Activated naive CD4-positive, alpha-beta T cell treated with anti-CD3 and anti-CD28 coated beads, Interleukin-2, amount 50 U/mL, for 72 hours (primary cell): ENCODE results near the gene C2CD2L. TPM values are rescaled to one million over a fixed set of nuclear protein-coding genes. Genes with fewer than 3 reads are reported as not detected.

Experiments used
- ATAC-seq, 2 donors: fragments of 150-1000 bp; cut with Tn5 transposase; 2 replicates each; pipeline ENCODE4 v1.10.0; 2021; ENCODE audit warnings: mild to moderate bottlenecking in 2 of 2, moderate library complexity in 2 of 2
- DNase-seq, 2 donors: peaks; one replicate each; pipeline ENCODE4 v3.0.0; 2021 to 2022; ENCODE audit warnings: low spot score in 2 of 2
- H3K27ac Mint-ChIP-seq, 2 donors: one replicate each; pipeline ENCODE4 v1.8.0; 2022; ENCODE audit warnings: mild to moderate bottlenecking in 2 of 2, mixed read lengths in 2 of 2
- H3K36me3 Mint-ChIP-seq, 2 donors: one replicate each; pipeline ENCODE4 v1.8.0; 2022; ENCODE audit warnings: mixed read lengths in 2 of 2
- H3K9me3 Mint-ChIP-seq, 2 donors: one replicate each; pipeline ENCODE4 v1.8.0; 2022; ENCODE audit warnings: mixed read lengths in 2 of 2
- total RNA-seq, 2 donors: library from RNA; stranded (reverse); gene quantifications; one replicate each; pipeline ENCODE4 v1.2.3, GENCODE V29; 2022

The C2CD2L gene
- total RNA-seq, 2 donors from 2014 or later = 19.1 to 43.2 TPM

DNA sequence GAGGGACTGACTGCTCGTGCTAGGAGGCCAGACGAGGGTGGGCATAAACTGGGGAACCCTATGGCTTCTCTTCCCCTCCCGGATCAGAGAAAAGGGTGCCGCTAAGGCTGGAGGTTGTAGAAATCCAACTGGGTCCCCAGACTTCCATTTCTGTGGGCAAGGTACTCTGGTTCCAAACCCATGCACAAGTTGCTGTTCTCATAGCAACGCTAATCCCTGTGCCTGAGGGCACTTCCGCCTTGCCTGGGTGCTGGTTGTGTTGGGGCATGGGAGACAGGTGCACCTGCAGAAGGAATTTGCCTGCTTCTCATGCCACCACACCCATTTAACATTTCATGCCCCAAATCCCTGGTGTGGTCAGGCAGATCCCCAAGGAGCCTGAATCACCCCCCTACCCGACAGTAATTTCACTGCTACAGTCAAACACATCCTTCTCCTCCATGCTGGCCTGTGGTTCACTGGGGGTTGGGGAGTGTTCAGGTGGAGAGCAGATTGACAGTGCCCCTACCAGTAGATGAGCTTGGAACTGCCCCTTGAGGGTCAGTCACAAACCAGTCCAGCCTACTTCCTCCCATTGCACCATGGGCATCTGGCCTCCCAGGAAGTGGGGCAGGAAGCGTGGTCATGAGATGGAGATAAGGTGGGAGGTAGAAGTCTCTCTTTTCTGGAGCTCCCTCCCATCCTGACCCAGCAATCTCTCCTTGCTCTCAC lies 1.2 kb downstream of the C2CD2L start:
- Mint-ChIP-seq H3K9me3 (no peaks in the 10 kb centered on the region), H3K27ac (peak overlapping the region; percentile 80 to 95)

DNA sequence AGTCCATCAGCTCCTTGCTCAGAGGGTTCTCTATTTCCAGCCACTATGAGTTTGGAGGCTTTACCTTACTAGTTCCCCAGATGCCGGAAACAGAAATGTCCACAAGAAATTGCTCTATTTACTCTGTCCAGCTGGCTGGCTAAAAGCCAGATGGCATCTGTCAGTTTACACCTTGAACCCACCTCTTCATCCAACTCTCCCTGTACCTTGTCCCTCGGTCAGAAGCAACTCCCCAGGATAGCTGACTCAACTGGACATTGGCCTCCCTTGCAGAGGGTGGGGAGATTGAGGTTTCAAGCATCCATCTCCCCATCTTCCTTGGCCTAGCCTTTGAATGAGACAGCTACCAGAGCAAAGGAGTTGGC lies 1.7 kb downstream of the C2CD2L start:
- H3K9me3 Mint-ChIP-seq = no peaks in the 10 kb centered on the region
- no peak for DNase-seq
- H3K36me3 Mint-ChIP-seq = peaks cover 19 to 36% of the 10 kb centered on the region in 2 donors
- H3K27ac Mint-ChIP-seq = peak overlapping the region; percentile 80 to 95
- ATAC-seq = no peak

More for the DNA sequence above, 1.2 kb downstream of the C2CD2L start:
- peaks cover 19 to 36% of the 10 kb centered on the region in 2 donors for H3K36me3 Mint-ChIP-seq
- peak in 1 of 2 donors; percentile 40 for DNase-seq
- ATAC-seq = peak; percentile 23 to 45

DNA sequence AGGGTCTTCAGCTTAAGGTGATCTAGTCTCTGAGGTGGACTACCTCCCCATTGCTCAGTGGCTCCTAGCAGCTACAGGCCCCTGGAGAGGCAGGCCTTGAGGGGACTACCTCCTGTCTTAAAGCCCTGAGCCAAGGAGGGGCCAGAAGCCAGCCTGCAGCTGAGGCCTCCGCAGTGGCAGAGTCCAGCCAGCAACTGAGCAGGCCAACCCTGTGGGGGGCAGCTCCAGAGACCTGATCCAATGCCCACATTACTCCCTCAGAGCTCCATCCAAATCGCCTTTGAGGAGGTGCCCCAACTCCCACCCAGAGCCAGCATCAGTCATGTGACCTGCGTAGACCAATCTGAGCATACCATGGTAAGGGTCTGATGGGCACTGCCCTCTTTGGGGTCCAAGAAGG lies 2.7 kb downstream of the C2CD2L start:
- Mint-ChIP-seq H3K36me3 (peaks cover 19 to 36% of the 10 kb centered on the region in 2 donors), H3K9me3 (no peaks in the 10 kb centered on the region), H3K27ac (peak overlapping the region in 1 of 2 donors; percentile 80)
- ATAC-seq (no peak), DNase-seq (no peak)

DNA sequence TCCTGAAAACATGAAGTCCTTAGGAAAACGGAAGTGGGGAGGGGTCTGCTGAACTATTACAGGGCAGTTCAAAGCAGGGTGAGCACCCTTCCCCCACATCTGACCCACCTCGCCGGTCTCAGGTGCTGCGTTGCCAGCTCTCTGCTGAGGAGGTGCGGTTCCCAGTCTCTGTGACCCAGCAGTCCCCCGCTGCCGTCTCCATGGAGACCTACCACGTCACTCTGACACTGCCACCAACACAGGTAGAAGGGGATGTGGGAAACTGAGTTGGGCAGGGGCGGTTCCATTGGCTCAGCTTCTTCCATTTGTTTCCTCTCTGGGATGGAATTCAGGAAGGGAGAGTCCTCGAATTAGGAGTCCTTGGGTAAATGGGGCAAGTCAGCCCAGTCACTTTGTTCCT lies 3.3 kb downstream of the C2CD2L start:
- no peak for ATAC-seq
- DNase-seq = no peak
- Mint-ChIP-seq H3K9me3 (no peaks in the 10 kb centered on the region), H3K27ac (peak overlapping the region; percentile 8 to 50), H3K36me3 (peaks cover 24 to 40% of the 10 kb centered on the region in 2 donors)

DNA sequence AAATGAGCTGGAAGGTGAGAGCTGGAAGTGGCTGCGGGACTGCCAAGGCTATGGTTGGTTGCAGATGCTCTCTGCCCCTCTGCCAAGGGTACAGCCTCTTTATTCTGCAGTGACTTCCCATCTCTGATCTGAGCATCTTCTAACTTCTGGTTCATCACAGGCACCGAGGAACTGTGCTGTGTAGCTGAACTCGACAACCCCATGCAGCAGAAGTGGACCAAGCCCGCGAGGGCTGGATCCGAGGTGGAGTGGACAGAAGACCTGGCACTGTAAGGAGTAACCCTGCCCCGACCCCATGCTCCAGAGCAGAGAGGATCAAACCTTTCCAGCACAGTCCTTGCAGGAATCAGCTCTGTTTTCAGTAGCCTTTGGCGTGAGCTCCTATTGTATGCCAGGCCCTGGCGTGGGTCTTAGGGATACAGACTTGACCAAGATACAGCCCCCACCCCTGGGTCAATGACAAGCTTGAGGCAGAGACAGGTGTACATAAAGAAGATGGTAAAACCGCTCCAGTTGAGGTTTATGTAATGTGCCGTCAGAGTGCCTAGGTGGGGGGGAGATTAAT lies 4.3 kb downstream of the C2CD2L start:
- H3K27ac Mint-ChIP-seq = peak overlapping the region in 1 of 2 donors; percentile 33
- no peak for DNase-seq
- H3K9me3 Mint-ChIP-seq = no peaks in the 10 kb centered on the region
- peaks cover 32 to 44% of the 10 kb centered on the region in 2 donors for H3K36me3 Mint-ChIP-seq
- ATAC-seq = no peak

DNA sequence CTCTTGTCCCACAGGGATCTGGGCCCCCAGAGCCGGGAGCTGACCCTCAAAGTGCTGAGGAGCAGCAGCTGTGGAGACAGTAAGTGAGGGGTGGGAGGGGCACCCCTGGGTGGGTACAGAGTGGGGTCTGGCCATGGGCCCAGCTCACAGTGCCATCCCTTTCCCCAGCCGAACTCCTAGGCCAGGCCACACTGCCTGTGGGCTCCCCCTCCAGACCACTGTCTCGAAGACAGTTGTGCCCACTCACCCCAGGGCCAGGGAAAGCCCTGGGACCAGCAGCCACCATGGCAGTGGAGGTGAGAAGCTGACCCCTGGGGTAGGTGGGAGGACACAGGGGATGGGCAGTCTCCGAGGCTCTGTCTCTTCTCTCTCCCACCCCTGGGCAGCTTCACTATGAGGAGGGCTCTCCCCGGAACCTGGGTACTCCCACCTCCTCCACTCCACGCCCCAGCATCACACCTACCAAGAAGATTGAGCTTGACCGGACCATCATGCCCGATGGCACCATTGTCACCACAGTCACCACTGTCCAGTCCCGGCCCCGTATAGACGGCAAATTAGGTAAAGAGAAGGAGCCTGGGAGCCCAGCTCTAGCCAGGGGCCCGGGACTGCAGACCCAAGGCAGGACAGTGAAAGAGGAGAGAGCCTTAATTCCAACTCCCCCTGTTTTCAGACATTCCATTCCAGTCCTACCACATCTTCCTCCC lies 5.3 kb downstream of the C2CD2L start:
- DNase-seq (no peak), ATAC-seq (no peak)
- H3K27ac Mint-ChIP-seq = peak overlapping the region; percentile 10 to 70
- no peaks in the 10 kb centered on the region for H3K9me3 Mint-ChIP-seq
- H3K36me3 Mint-ChIP-seq = peaks cover 42 to 46% of the 10 kb centered on the region in 2 donors

DNA sequence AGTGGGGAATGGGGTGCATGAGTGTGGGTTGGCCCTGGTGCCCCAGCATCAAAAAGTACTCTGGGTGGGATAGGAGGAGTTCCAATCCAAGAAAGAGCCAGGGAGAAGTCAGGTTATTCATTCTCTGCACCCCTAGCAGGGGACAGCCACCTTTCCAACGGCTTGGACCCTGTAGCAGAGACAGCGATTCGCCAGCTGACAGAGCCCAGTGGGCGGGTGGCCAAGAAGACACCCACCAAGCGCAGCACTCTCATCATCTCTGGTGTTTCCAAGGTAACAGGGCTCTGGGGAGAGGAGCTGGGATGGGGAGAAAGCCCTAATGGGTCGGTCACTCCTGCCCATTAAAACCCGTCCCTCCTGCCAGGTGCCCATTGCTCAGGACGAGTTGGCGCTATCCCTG lies 6.6 kb downstream of the C2CD2L start:
- ATAC-seq (no peak), DNase-seq (no peak)
- Mint-ChIP-seq H3K36me3 (peaks cover 37 to 38% of the 10 kb centered on the region in 2 donors), H3K9me3 (no peaks in the 10 kb centered on the region), H3K27ac (peak overlapping the region; percentile 29 to 70)

DNA sequence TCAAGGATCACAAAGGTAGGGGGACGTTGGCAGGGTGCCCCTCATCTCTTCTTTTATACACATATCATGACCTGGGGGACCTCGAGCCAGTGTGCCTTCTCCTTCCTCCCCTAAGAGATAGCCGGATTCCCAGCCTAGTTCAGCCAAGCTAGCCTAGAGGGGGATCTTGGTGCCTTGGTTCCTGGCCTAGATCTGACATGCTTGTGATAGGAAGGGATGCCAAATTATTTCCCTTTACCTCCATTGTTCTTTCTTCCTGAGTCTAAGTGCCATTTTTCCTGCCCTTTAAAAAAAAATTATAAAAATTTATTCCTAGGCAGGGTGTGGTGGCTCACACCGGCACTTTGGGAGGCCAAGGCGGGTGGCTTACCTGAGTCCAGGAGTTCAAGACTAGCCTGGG lies 7.2 kb downstream of the C2CD2L start:
- ATAC-seq = no peak
- no peak overlapping the region for H3K27ac Mint-ChIP-seq

DNA sequence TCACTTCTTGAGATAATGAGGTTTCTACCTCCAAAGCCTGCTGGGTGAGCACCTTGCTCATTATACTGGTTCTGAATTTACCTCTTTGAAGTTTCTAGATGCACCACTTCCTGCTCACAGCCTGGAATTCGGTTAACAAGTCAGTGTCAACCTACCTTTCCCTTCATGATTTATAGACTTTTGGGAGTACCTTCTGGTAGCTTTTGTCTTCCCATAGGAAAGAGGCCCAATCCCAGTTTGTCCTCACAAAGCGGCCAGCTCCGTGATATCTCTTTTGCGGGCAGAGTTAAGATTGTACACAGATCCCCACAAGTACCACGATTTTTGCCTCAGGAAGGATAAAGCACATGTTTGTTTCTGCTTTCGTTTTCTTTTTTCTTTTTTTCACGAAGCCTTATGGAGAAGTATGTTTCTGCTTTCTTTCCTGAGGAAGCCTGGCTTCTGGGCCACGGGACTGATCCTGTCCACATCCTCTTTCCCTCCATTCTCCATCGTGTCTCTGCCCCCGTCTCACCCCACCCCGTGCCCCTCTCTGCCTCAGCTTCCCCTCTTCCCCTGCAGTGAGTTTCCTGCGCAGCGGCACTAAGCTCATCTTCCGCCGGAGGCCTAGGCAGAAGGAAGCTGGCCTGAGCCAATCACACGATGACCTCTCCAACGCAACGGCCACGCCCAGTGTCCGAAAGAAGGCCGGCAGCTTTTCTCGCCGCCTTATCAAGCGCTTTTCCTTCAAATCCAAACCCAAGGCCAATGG lies 8.5 kb downstream of the C2CD2L start:
- H3K36me3 Mint-ChIP-seq = peaks cover 22 to 24% of the 10 kb centered on the region in 2 donors
- DNase-seq (peak in 1 of 2 donors; percentile 18), ATAC-seq (peak; percentile 70 to 80)
- no peaks in the 10 kb centered on the region for H3K9me3 Mint-ChIP-seq
- H3K27ac Mint-ChIP-seq = peak overlapping the region; percentile 85 to 94

More for the DNA sequence above, 7.2 kb downstream of the C2CD2L start:
- peaks cover 32% of the 10 kb centered on the region in 2 donors for H3K36me3 Mint-ChIP-seq
- no peak for DNase-seq
- H3K9me3 Mint-ChIP-seq = no peaks in the 10 kb centered on the region

DNA sequence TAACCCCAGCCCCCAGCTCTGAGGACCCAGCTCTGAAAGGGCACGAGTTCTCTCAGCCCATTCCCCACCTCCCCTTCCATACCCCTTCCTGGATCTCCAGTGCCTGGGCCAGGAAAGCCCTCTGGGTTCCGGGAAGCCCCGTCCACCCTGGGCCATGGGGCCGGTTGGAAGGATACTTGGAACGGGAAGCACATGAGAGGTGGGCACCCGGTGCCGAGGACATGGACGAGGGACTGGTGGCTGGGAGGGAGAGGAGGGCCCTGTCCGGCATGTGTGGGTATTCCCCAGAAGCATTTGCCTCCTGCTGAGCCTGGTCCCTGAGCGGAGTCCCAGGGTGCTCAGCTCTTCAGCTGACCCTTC lies 9.1 kb downstream of the C2CD2L start:
- ATAC-seq (no peak), DNase-seq (no peak)
- peaks cover 20 to 24% of the 10 kb centered on the region in 2 donors for H3K36me3 Mint-ChIP-seq
- H3K9me3 Mint-ChIP-seq = no peaks in the 10 kb centered on the region
- H3K27ac Mint-ChIP-seq = peak overlapping the region; percentile 85 to 94

DNA sequence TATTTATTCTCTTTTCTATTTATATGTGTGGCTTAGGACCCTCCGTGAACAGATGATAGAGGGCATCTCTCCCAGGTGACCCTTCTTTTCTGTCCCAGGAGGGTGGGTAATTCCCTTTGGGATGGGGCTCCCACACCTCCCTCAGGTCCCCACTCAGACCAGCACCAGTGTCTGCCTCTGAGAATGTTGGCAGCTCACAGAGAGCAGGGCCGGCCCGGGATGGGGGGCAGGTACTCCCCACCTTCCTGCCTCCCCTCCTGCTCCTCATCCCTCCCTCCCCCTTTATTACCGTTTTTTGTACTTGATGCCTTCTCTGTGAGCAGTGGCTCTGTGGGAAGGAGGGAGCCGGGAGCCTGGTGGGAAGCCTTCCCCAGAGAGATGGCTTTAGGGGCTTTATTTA lies 9.5 kb downstream of the C2CD2L start:
- peak overlapping the region in 1 of 2 donors; percentile 85 for H3K27ac Mint-ChIP-seq
- H3K9me3 Mint-ChIP-seq = no peaks in the 10 kb centered on the region
- DNase-seq = no peak
- H3K36me3 Mint-ChIP-seq = peaks cover 22 to 24% of the 10 kb centered on the region in 2 donors
- ATAC-seq = no peak

DNA sequence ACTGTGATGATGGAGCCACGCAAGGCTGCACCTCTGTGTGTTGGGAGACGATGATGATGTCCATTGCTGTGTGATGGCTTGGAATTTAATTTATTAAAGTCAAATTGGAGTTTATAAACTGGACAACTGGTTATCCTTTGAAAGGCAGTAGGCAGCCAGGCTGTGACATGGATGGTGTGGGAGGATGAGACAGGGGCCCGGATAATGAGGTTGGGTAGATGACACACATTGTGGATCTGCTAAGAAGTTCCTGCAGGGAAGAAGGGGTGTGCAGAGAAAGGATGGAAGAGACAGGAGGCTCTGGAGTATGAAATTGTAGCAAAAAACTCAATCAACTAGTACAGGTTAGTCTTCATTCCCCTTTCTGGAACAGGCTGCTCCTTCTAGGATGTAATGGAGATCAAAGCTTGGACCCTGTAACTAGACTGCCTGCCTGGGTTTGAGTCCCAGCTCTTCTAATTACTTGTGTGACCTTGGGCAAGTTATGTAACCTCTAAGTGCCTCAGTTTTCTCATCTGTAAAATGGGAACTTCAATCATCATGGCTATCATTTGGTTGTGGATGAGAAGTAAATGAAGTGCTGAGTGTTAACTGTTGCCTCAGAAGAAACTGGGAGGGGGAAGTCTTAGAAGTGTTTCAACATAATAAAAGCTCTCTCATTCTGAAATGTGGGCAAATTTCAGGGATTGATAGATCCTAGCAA lies 10.0 kb downstream of the C2CD2L start:
- no peaks in the 10 kb centered on the region for H3K9me3 Mint-ChIP-seq
- DNase-seq = no peak
- ATAC-seq = no peak
- peak overlapping the region in 1 of 2 donors; percentile 85 for H3K27ac Mint-ChIP-seq
- H3K36me3 Mint-ChIP-seq = peaks cover 28 to 29% of the 10 kb centered on the region in 2 donors

DNA sequence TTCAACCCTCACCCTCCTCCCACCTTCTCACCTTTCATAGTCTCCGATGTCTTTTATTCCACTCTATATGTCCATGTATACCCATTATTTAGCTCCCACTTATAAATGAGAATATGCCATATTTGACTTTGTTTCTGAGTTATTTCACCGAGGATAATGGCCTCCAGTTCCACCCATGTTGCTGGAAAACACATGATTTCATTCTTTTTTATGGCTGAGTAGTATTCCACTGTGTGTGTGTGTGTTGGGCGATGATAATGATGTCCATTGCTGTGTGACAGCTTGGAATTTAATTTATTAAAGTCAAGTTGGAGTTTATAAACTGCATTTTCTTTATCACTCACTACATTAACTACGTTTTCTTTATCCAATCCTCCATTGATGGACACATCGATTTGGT lies 11.1 kb downstream of the C2CD2L start:
- ATAC-seq (no peak), DNase-seq (no peak)
- H3K27ac Mint-ChIP-seq = no peak overlapping the region
- peaks cover 29 to 31% of the 10 kb centered on the region in 2 donors for H3K36me3 Mint-ChIP-seq
- no peaks in the 10 kb centered on the region for H3K9me3 Mint-ChIP-seq

DNA sequence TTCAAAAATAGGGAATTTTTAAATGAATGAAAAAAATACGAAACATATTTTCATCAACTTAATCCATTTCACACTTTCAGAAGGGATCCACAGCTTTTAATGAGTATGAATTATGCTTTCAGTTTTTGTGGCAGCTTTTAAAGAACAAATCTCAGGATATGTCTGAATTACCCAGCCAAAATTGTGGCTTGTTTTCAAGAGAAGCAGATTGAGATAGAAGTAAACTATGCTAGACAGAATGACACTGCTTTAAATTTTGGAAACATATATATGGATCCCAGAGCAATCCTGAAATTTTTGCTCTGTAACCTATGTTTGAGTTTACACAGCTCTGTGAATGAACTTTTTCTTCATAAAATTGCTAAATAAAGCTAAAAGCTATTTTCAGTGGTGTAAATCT lies 11.8 kb downstream of the C2CD2L start:
- no peak for ATAC-seq

DNA sequence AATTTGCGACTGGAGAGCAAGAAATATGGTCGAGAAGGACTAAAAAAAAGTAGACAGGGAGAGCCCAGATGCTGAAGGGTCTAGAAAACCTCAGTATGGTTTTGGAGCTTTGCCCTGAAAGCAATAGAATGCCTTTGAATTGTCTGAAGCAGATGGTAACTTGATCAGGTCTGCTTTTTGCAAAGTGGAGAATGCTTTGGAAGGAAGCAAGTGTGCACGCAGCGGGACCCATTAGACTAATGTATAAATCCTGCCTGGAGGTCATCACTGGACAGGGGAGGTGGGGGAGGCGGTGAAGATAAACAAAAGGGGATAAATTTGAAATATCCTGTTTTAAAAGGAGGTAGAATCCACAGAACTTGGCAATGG lies 13.5 kb downstream of the C2CD2L start:
- ATAC-seq = no peak
- Mint-ChIP-seq H3K27ac (peak overlapping the region; percentile 88), H3K36me3 (peaks cover 22 to 30% of the 10 kb centered on the region in 2 donors), H3K9me3 (no peaks in the 10 kb centered on the region)
- DNase-seq = no peak

More for the DNA sequence above, 11.8 kb downstream of the C2CD2L start:
- DNase-seq = no peak
- H3K27ac Mint-ChIP-seq = no peak overlapping the region
- no peaks in the 10 kb centered on the region for H3K9me3 Mint-ChIP-seq
- H3K36me3 Mint-ChIP-seq = peaks cover 29 to 31% of the 10 kb centered on the region in 2 donors
